K562 (cell line): Measurements from ENCODE around the gene SLAMF6. TPM values are rescaled to one million over a fixed set of nuclear protein-coding genes. Genes with fewer than 3 reads are reported as not detected.
A peak's percentile ranks its signal among the peaks of the same experiment; 100 is the strongest.

Experiments
- ATAC-seq: fragments of 200-7000 bp; cut with Tn5 transposase; 3 replicates; pipeline ENCODE4 v1.9.1; 2020; ENCODE audit warnings: moderate library complexity
- BruUV-seq: library from RNA; stranded (reverse); fragments of 400-500 nt; replicated peaks from 2 replicates; lab custom pipeline; 2021; lab: Mats Ljungman, UMichigan
- CTCF ChIA-PET: fragments of 300-600 bp; formaldehyde crosslinking; extraction: SDS; loops from one replicate; lab custom pipeline; 2021; ENCODE audit warnings: low intra/inter-chr PET ratio; lab: Yijun Ruan, JAX
- POLR2A ChIA-PET: fragments of 300-600, 350-650 bp; sonication (Branson Sonifier 250); formaldehyde crosslinking; extraction: SDS; loops from one replicate; lab custom pipeline; 2021; ENCODE audit warnings: antibody characterized with exemption, inconsistent platforms; lab: Yijun Ruan, JAX
- DNase-seq, 4 experiments: peaks; one replicate each; pipeline versions ENCODE4 v3.0.0 to v3.0.0-alpha.2; 2011 to 2018; ENCODE audit warnings: low spot score in 3 of 4, mixed read lengths in 3 of 4; ENCODE audit errors: extremely low read depth in 1 of 4
- FAIRE-seq: peaks from 2 replicates; lab custom pipeline; 2011; peaks lifted over from hg19 to GRCh38; lab: Jason Lieb, UNC
- H2AFZ ChIP-seq: 2 replicates; pipeline ENCODE4 v1.6.0; 2011; ENCODE audit warnings: low read depth, low read length, control low read depth, inconsistent platforms
- H3K27ac ChIP-seq: fragments of 200-600 bp; 3 replicates; pipeline ENCODE4 v1.8.0; 2011; ENCODE audit warnings: low read depth, mild to moderate bottlenecking, control low read depth, inconsistent platforms, low read length, moderate library complexity, mixed read lengths; ENCODE audit errors: extremely low read depth
- H3K27me3 ChIP-seq, 2 experiments: fragments of 300-600 bp in 1 of 2; 2 replicates in 1 of 2; 3 replicates in 1 of 2; pipeline versions ENCODE4 v1.6.0 to v1.8.0; 2011; ENCODE audit warnings: inconsistent platforms in 2 of 2, low read length in 2 of 2, mild to moderate bottlenecking in 1 of 2, mixed read lengths in 1 of 2, moderate library complexity in 1 of 2; ENCODE audit not compliant: control insufficient read depth in 2 of 2, insufficient read depth in 2 of 2
- H3K36me3 ChIP-seq: fragments of 300-600 bp; 3 replicates; pipeline ENCODE4 v1.8.0; 2011; ENCODE audit warnings: mild to moderate bottlenecking, low read length, inconsistent platforms; ENCODE audit not compliant: control insufficient read depth, insufficient read depth
- H3K4me1 ChIP-seq, 2 experiments: fragments of 200-600 bp in 1 of 2; replicated peaks in 1 of 2; 2 replicates in 1 of 2; 3 replicates in 1 of 2; pipeline versions ENCODE4 v1.5.1 to v1.8.0; 2011; ENCODE audit warnings: inconsistent platforms in 2 of 2, low read length in 2 of 2, mild to moderate bottlenecking in 1 of 2, mixed read lengths in 1 of 2, moderate library complexity in 1 of 2; ENCODE audit not compliant: control insufficient read depth in 2 of 2, insufficient read depth in 2 of 2
- H3K4me2 ChIP-seq: 2 replicates; pipeline ENCODE4 v1.6.1; 2011; ENCODE audit warnings: low read length, control low read depth, inconsistent platforms, mixed read lengths; ENCODE audit not compliant: insufficient read depth
- H3K4me3 ChIP-seq: fragments of 200-600 bp; sonication (generic), shearing (Covaris generic); 2 replicates; pipeline ENCODE4 v1.5.1; 2016; ENCODE audit warnings: control low read depth, inconsistent platforms
- H3K79me2 ChIP-seq: fragments of 200-600 bp; 3 replicates; pipeline ENCODE4 v1.8.0; 2011; ENCODE audit warnings: low read length, inconsistent platforms; ENCODE audit not compliant: control insufficient read depth, insufficient read depth
- H3K9ac ChIP-seq, 2 experiments: 2 replicates each; pipeline versions ENCODE4 v1.6.0 to v1.6.1; 2011; ENCODE audit warnings: low read depth in 2 of 2, low read length in 2 of 2, control low read depth in 1 of 2, inconsistent platforms in 1 of 2, mild to moderate bottlenecking in 1 of 2, mixed read lengths in 1 of 2; ENCODE audit not compliant: insufficient read depth in 1 of 2
- H3K9me1 ChIP-seq: one replicate; pipeline ENCODE4 v1.6.0; 2011; ENCODE audit warnings: inconsistent platforms, mild to moderate bottlenecking, low read length, moderate library complexity; ENCODE audit not compliant: control insufficient read depth, insufficient read depth
- H3K9me3 ChIP-seq: replicated peaks from 2 replicates; pipeline ENCODE4 v1.5.1; 2011; ENCODE audit warnings: low read depth, low read length, inconsistent platforms; ENCODE audit not compliant: control insufficient read depth, insufficient read depth
- H4K20me1 ChIP-seq: replicated peaks from 2 replicates; pipeline ENCODE4 v1.6.1; 2011; ENCODE audit warnings: low read length, inconsistent platforms, mixed read lengths; ENCODE audit not compliant: control insufficient read depth, insufficient read depth
- CUX1 ChIP-seq: fragments of 200-800 bp; sonication (Bioruptor generic); IDR thresholded peaks from 2 replicates; pipeline ENCODE4 v1.6.1; 2016; ENCODE audit warnings: missing genetic modification characterization, missing compliant biosample characterization
- NFIX ChIP-seq: fragments of 250-450 bp; sonication (Bioruptor Pico); IDR thresholded peaks from 2 replicates; pipeline ENCODE4 v1.4.0; 2020; ENCODE audit warnings: low read depth, mild to moderate bottlenecking, moderate library complexity
- NUFIP1 ChIP-seq: fragments of 450-650 bp; IDR thresholded peaks from 2 replicates; pipeline ENCODE4 v1.6.1; 2018; ENCODE audit not compliant: partially characterized antibody
- SMARCA4 ChIP-seq: fragments of 450-650 bp; IDR thresholded peaks from 2 replicates; pipeline ENCODE4 v1.6.1; 2016
- USF2 ChIP-seq: sonication (generic); formaldehyde crosslinking; IDR thresholded peaks from 2 replicates; pipeline ENCODE4 v1.5.0; 2020; ENCODE audit warnings: missing genetic modification reagents
- ZNF12 ChIP-seq: sonication (generic); formaldehyde crosslinking; IDR thresholded peaks from 2 replicates; pipeline ENCODE4 v1.4.0; 2020; ENCODE audit warnings: mild to moderate bottlenecking, missing genetic modification reagents
- ZNF655 ChIP-seq: fragments of 250-450 bp; sonication (Bioruptor Pico); IDR thresholded peaks from 2 replicates; pipeline ENCODE4 v1.5.0; 2021
- WGBS: fragments of 100-300 bp; shearing (Covaris generic); methylation state at CpG from one replicate; pipeline ENCODE4 v1.1.6; 2016; ENCODE audit warnings: low coverage, mixed read lengths; ENCODE audit not compliant: insufficient coverage; ENCODE audit errors: missing lambda C conversion rate; 5-methylcytosine and 5-hydroxymethylcytosine counted together
- in situ Hi-C: fragments of 300-500 bp; cut with MboI; formaldehyde crosslinking; loops from 4 replicates; pipeline ENCODE4 v1.15.0; 2018; ENCODE audit warnings: inconsistent platforms, mixed read lengths
- intact Hi-C: fragments of 100-400 bp; cut with micrococcal nuclease; formaldehyde crosslinking; loops from 2 replicates; pipeline ENCODE4 v1.14.2; 2022
- polyA plus RNA-seq, 8 experiments: library from polyadenylated mRNA; depleted of rRNA in 4 of 8; stranded (reverse) in 5 of 8; unstranded in 3 of 8; fragments of >200 nt; fragmentation: Nextera tagmentation in 2 of 8; fragmentation: Illumina TruSeq in 1 of 8; extraction: Ambion mirVana in 2 of 8; extraction: Trizol in 1 of 8; gene quantifications; 2 replicates each; pipeline versions ENCODE4 v1.2.1 to v1.2.3, GENCODE V29; 2011 to 2014; ENCODE audit warnings: inconsistent platforms in 1 of 8, missing spikeins in 1 of 8
- total RNA-seq, 7 experiments: library from RNA; depleted of rRNA in 6 of 7; stranded (reverse); fragments of >200 nt in 6 of 7; fragmentation: Illumina TruSeq in 2 of 7; extraction: Trizol in 2 of 7; gene quantifications; 2 replicates each; pipeline versions ENCODE4 v1.2.1 to v1.2.3, GENCODE V29; 2011 to 2021; ENCODE audit warnings: low replicate concordance in 1 of 7
- TF ChIP-seq, protein P1 (sequence below): IDR thresholded peaks from 2 replicates; pipeline ENCODE4 v1.6.1; 2016; ENCODE audit warnings: missing genetic modification characterization, missing compliant biosample characterization
- TF ChIP-seq, protein P2 (sequence below): fragments of 250-450 bp; sonication (Bioruptor Pico); IDR thresholded peaks from 2 replicates; pipeline ENCODE4 v1.5.0; 2022; ENCODE audit warnings: mild to moderate bottlenecking

The SLAMF6 gene
- total and polyA plus RNA-seq, 9 of the 15 experiments (the other 6 are each of a cell fraction or from before 2014, with no cell fraction given), result 0.56 to 4.8 (median 1.1) TPM

DNA sequence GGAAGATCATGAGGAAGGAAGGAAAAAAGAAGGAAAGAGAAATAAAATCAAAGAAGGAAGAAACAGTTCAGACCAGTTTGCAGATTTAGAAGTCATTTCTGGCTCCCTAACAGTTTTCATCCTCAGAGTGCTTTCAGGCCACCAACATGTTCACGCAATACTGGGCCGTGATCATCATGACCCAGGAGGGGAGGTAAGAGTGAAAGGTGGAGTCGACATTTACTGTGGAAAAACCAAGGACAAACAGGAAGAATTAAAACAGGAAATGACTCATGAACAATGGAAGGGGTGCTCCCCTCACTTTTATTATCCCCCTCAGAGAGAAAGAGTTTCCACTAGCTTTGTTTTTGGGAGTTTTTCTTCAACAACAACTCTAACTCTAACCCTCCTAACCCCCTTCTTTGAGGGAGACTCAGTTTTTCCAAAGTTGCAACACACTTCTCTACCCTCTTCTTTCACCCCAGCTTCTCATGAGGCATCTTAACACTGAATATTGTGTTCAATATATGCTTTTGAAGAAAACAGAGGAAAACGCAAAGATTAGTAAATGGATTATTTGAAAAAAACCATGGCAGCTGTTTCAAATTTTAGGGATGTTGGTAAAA, 62.3 kb downstream of the SLAMF6 start:
- POLR2A ChIA-PET, result interaction anchor here (0.8 to 1.2 kb wide), 2 partner anchors 10 to 95 kb away, joined by 3 to 5 read pairs; no protein-coding TSS in a partner anchor
- TF ChIP-seq NUFIP1, result no peak
- no peak for TF ChIP-seq ZNF655 (CRISPR knock-in tag)
- TF ChIP-seq, protein P1, sequence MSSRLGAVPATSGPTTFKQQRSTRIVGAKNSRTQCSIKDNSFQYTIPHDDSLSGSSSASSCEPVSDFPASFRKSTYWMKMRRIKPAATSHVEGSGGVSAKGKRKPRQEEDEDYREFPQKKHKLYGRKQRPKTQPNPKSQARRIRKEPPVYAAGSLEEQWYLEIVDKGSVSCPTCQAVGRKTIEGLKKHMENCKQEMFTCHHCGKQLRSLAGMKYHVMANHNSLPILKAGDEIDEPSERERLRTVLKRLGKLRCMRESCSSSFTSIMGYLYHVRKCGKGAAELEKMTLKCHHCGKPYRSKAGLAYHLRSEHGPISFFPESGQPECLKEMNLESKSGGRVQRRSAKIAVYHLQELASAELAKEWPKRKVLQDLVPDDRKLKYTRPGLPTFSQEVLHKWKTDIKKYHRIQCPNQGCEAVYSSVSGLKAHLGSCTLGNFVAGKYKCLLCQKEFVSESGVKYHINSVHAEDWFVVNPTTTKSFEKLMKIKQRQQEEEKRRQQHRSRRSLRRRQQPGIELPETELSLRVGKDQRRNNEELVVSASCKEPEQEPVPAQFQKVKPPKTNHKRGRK, result 0 out of 2 replicates have a peak, but pooled peaks have one; percentile 21
- peak; percentile 33; the same call in 1 of the 2 replicates for TF ChIP-seq SMARCA4
- TF ChIP-seq NFIX, result no peak
- TF ChIP-seq CUX1 (CRISPR knock-in tag), result no peak
- no peak for TF ChIP-seq USF2 (CRISPR knock-in tag)
- no peak for TF ChIP-seq ZNF12 (CRISPR knock-in tag)
- TF ChIP-seq, protein P2, sequence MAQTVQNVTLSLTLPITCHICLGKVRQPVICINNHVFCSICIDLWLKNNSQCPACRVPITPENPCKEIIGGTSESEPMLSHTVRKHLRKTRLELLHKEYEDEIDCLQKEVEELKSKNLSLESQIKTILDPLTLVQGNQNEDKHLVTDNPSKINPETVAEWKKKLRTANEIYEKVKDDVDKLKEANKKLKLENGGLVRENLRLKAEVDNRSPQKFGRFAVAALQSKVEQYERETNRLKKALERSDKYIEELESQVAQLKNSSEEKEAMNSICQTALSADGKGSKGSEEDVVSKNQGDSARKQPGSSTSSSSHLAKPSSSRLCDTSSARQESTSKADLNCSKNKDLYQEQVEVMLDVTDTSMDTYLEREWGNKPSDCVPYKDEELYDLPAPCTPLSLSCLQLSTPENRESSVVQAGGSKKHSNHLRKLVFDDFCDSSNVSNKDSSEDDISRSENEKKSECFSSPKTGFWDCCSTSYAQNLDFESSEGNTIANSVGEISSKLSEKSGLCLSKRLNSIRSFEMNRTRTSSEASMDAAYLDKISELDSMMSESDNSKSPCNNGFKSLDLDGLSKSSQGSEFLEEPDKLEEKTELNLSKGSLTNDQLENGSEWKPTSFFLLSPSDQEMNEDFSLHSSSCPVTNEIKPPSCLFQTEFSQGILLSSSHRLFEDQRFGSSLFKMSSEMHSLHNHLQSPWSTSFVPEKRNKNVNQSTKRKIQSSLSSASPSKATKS (CRISPR knock-in tag), result no peak

More for the DNA sequence above, 62.3 kb downstream of the SLAMF6 start:
- Histone ChIP-seq H3K9me3 (no peaks in the 10 kb centered on the region), H3K9me1 (no peaks in the 10 kb centered on the region), H4K20me1 (no peaks in the 10 kb centered on the region), H3K27me3 (no peaks in the 10 kb centered on the region), H3K4me3 (no peak overlapping the region), H3K79me2 (no peaks in the 10 kb centered on the region), H2AFZ (peak overlapping the region; percentile 91), H3K36me3 (no peaks in the 10 kb centered on the region), H3K27ac (peak overlapping the region; percentile 16; the same call in 1 of the 3 replicates), H3K9ac (no peak overlapping the region), H3K4me1 (peaks cover 0 to 15% of the 10 kb centered on the region in 2 experiments; a peak in 3 of 5 replicates), H3K4me2 (peak overlapping the region; percentile 17; the same call in 1 of the 2 replicates)
- peak; percentile 59 for ATAC-seq
- in situ Hi-C loops (no loop called here), intact Hi-C loops (no loop called here)
- no peak for FAIRE-seq
- no TSS peak for BruUV-seq
- WGBS, result 45% methylated on average over 4 of the region's 4 CpGs
- DNase-seq, result peak in 1 of 4 experiments; percentile 16
- CTCF ChIA-PET, result no interaction called here
